ENCODE results near the gene SPPL3.

DNA sequence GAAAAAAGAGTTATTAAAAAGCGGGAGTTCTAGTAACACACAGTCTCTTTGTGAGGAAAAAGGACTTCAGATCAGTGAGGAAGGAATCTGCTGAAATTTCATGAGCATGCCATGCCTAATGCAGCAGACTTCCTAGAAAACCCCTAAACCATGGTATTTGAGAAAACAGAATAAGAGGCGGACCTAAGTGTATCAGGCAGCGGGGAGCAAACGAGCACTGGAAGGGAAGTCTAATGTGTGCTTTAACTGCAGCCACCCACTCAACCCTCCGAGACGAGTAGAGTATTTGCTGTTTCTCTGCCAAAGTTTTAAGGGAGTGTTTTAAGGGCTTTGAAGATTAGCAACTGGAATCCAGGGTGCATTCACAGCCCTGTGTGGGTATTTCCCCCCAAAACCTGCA lies 142.1 kb downstream of the SPPL3 start:
- TF ChIP-seq, protein P1, sequence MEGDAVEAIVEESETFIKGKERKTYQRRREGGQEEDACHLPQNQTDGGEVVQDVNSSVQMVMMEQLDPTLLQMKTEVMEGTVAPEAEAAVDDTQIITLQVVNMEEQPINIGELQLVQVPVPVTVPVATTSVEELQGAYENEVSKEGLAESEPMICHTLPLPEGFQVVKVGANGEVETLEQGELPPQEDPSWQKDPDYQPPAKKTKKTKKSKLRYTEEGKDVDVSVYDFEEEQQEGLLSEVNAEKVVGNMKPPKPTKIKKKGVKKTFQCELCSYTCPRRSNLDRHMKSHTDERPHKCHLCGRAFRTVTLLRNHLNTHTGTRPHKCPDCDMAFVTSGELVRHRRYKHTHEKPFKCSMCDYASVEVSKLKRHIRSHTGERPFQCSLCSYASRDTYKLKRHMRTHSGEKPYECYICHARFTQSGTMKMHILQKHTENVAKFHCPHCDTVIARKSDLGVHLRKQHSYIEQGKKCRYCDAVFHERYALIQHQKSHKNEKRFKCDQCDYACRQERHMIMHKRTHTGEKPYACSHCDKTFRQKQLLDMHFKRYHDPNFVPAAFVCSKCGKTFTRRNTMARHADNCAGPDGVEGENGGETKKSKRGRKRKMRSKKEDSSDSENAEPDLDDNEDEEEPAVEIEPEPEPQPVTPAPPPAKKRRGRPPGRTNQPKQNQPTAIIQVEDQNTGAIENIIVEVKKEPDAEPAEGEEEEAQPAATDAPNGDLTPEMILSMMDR (IDR thresholded peaks at IDR 0.05): no peak
- TF ChIP-seq TCF7L2 (IDR thresholded peaks at IDR 0.05; ENCODE audit: low read depth, low read length) (no peak), SIN3A (IDR thresholded peaks at IDR 0.05; ENCODE audit: borderline replicate concordance, insufficient read depth, low read depth, low read length) (no peak), POLR2AphosphoS5 (IDR thresholded peaks at IDR 0.05; ENCODE audit: low read depth, low read length) (no peak)
- TF ChIP-seq, protein P2, sequence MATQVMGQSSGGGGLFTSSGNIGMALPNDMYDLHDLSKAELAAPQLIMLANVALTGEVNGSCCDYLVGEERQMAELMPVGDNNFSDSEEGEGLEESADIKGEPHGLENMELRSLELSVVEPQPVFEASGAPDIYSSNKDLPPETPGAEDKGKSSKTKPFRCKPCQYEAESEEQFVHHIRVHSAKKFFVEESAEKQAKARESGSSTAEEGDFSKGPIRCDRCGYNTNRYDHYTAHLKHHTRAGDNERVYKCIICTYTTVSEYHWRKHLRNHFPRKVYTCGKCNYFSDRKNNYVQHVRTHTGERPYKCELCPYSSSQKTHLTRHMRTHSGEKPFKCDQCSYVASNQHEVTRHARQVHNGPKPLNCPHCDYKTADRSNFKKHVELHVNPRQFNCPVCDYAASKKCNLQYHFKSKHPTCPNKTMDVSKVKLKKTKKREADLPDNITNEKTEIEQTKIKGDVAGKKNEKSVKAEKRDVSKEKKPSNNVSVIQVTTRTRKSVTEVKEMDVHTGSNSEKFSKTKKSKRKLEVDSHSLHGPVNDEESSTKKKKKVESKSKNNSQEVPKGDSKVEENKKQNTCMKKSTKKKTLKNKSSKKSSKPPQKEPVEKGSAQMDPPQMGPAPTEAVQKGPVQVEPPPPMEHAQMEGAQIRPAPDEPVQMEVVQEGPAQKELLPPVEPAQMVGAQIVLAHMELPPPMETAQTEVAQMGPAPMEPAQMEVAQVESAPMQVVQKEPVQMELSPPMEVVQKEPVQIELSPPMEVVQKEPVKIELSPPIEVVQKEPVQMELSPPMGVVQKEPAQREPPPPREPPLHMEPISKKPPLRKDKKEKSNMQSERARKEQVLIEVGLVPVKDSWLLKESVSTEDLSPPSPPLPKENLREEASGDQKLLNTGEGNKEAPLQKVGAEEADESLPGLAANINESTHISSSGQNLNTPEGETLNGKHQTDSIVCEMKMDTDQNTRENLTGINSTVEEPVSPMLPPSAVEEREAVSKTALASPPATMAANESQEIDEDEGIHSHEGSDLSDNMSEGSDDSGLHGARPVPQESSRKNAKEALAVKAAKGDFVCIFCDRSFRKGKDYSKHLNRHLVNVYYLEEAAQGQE (IDR thresholded peaks at IDR 0.05; ENCODE audit: insufficient read depth in 1 of 2, low read depth in 2 of 2, low read length in 1 of 2): no peak
